ENCODE data around the gene SNX17. TPM values are rescaled to one million over a fixed set of nuclear protein-coding genes. Genes with fewer than 3 reads are reported as not detected.
"Not testable (repeated sequence)": the region's sequence is repeated elsewhere in the genome, so short reads cannot be mapped to it uniquely, and the experiment has no call there.

The SNX17 gene
- polyA plus RNA-seq, 3 donors: 86.6 to 338 (median 291) TPM

- Mint-ChIP-seq H3K27ac (no peak overlapping the region), H3K4me3 (no peak overlapping the region), H3K27me3 (ENCODE audit: low read depth in 3 of 3) (peaks cover 0 to 2% (median 2%) of the 10 kb centered on the region in 3 donors), H3K4me1 (no peaks in the 10 kb centered on the region), H3K9me3 (peaks cover 0 to 3% (median 0%) of the 10 kb centered on the region in 7 donors), H3K36me3 (no peaks in the 10 kb centered on the region)
- no peak overlapping the region for H3K4me2 ChIP-seq (replicated peaks; ENCODE audit: extremely low read depth, low read length, poor library complexity, severe bottlenecking)
- H4K20me1 ChIP-seq (ENCODE audit: insufficient read depth, low read length): no peaks in the 10 kb centered on the region
- no peak overlapping the region for H2AFZ ChIP-seq (ENCODE audit: insufficient read depth, low read depth, low read length, poor library complexity, severe bottlenecking)
- no peaks in the 10 kb centered on the region for H3K4me1 ChIP-seq (ENCODE audit: control insufficient read depth in 1 of 2, insufficient read depth in 2 of 2, low read length in 2 of 2)
- H3K4me3 ChIP-seq (replicated peaks in 1 of 3; ENCODE audit: low read depth in 2 of 3, low read length in 3 of 3): no peak overlapping the region
- WGBS (ENCODE audit: insufficient coverage): 90% methylated on average over 2 of the region's 4 CpGs
- H3K27ac ChIP-seq (ENCODE audit: low read depth in 1 of 2, low read length in 2 of 2): no peak overlapping the region
- no peaks in the 10 kb centered on the region for H3K9me3 ChIP-seq (replicated peaks in 1 of 2; ENCODE audit: control insufficient read depth in 1 of 2, insufficient read depth in 1 of 2, low read length in 2 of 2)
- DNase-seq: no peak
- H3K9ac ChIP-seq (ENCODE audit: insufficient read depth, low read length, poor library complexity, severe bottlenecking): no peak overlapping the region
- TF ChIP-seq CTCF (IDR thresholded peaks at IDR 0.05): no peak
- no peaks in the 10 kb centered on the region for H3K79me2 ChIP-seq (ENCODE audit: insufficient read depth, low read length)
- intact Hi-C loops (cut with micrococcal nuclease): loop anchor here (10.0 kb wide), 1 partner anchor 163 kb away; the partner anchor contains the start of gene ZNF512 (in 2 of the 2)
- no peaks in the 10 kb centered on the region for H3K27me3 ChIP-seq (ENCODE audit: control insufficient read depth in 2 of 2, insufficient read depth in 2 of 2, low read length in 2 of 2)
- H3K36me3 ChIP-seq (replicated peaks in 1 of 2; ENCODE audit: control insufficient read depth in 1 of 2, insufficient read depth in 2 of 2, low read length in 2 of 2): no peaks in the 10 kb centered on the region
Observed at GRCh38 chr2:27421660-27422250, 51.3 kb downstream of the SNX17 start.

GRCh38 chr2:27422958-27423357, 52.5 kb downstream of the SNX17 start:
- TF ChIP-seq CTCF (IDR thresholded peaks at IDR 0.05): no peak
- H3K4me2 ChIP-seq (replicated peaks; ENCODE audit: extremely low read depth, low read length, poor library complexity, severe bottlenecking): no peak overlapping the region
- no peaks in the 10 kb centered on the region for H3K79me2 ChIP-seq (ENCODE audit: insufficient read depth, low read length)
- H4K20me1 ChIP-seq (ENCODE audit: insufficient read depth, low read length): no peaks in the 10 kb centered on the region
- no peak overlapping the region for H2AFZ ChIP-seq (ENCODE audit: insufficient read depth, low read depth, low read length, poor library complexity, severe bottlenecking)
- intact Hi-C loops (cut with micrococcal nuclease): loop anchor here (10.0 kb wide), 1 partner anchor 162 kb away; the partner anchor contains the start of gene ZNF512 (in 2 of the 2)
- peaks cover 3 to 7% of the 10 kb centered on the region in 2 donors for H3K4me1 ChIP-seq (ENCODE audit: control insufficient read depth in 1 of 2, insufficient read depth in 2 of 2, low read length in 2 of 2)
- no peaks in the 10 kb centered on the region for H3K27me3 ChIP-seq (ENCODE audit: control insufficient read depth in 2 of 2, insufficient read depth in 2 of 2, low read length in 2 of 2)
- DNase-seq: no peak
- peaks cover 6% of the 10 kb centered on the region for H3K4me1 Mint-ChIP-seq
- no peaks in the 10 kb centered on the region for H3K9me3 ChIP-seq (replicated peaks in 1 of 2; ENCODE audit: control insufficient read depth in 1 of 2, insufficient read depth in 1 of 2, low read length in 2 of 2)
- H3K27me3 Mint-ChIP-seq (ENCODE audit: low read depth in 3 of 3): peaks cover 0 to 2% (median 2%) of the 10 kb centered on the region in 3 donors
- H3K4me3 Mint-ChIP-seq: no peak overlapping the region
- no peak overlapping the region for H3K27ac Mint-ChIP-seq
- H3K4me3 ChIP-seq (replicated peaks in 1 of 3; ENCODE audit: low read depth in 2 of 3, low read length in 3 of 3): no peak overlapping the region
- H3K36me3 Mint-ChIP-seq: no peaks in the 10 kb centered on the region
- no peak overlapping the region for H3K9ac ChIP-seq (ENCODE audit: insufficient read depth, low read length, poor library complexity, severe bottlenecking)
- H3K36me3 ChIP-seq (replicated peaks in 1 of 2; ENCODE audit: control insufficient read depth in 1 of 2, insufficient read depth in 2 of 2, low read length in 2 of 2): no peaks in the 10 kb centered on the region
- no peak overlapping the region for H3K27ac ChIP-seq (ENCODE audit: low read depth in 1 of 2, low read length in 2 of 2)
- peaks cover 0 to 4% (median 0%) of the 10 kb centered on the region in 7 donors for H3K9me3 Mint-ChIP-seq
- 94% methylated on average over 2 of the region's 3 CpGs for WGBS (ENCODE audit: insufficient coverage)

GRCh38 chr2:27425039-27425438, 54.6 kb downstream of the SNX17 start:
- H3K4me3 ChIP-seq (replicated peaks in 1 of 3; ENCODE audit: low read depth in 2 of 3, low read length in 3 of 3); H3K27ac Mint-ChIP-seq; H3K27me3 Mint-ChIP-seq (ENCODE audit: low read depth in 3 of 3); H3K9me3 ChIP-seq (replicated peaks in 1 of 2; ENCODE audit: control insufficient read depth in 1 of 2, insufficient read depth in 1 of 2, low read length in 2 of 2); H3K9ac ChIP-seq (ENCODE audit: insufficient read depth, low read length, poor library complexity, severe bottlenecking); H3K36me3 ChIP-seq (replicated peaks in 1 of 2; ENCODE audit: control insufficient read depth in 1 of 2, insufficient read depth in 2 of 2, low read length in 2 of 2); H3K27ac ChIP-seq (ENCODE audit: low read depth in 1 of 2, low read length in 2 of 2); H2AFZ ChIP-seq (ENCODE audit: insufficient read depth, low read depth, low read length, poor library complexity, severe bottlenecking); H3K4me3 Mint-ChIP-seq; H3K9me3 Mint-ChIP-seq; DNase-seq; H3K4me2 ChIP-seq (replicated peaks; ENCODE audit: extremely low read depth, low read length, poor library complexity, severe bottlenecking); H3K36me3 Mint-ChIP-seq; H3K27me3 ChIP-seq (ENCODE audit: control insufficient read depth in 2 of 2, insufficient read depth in 2 of 2, low read length in 2 of 2): not testable (repeated sequence)
- Histone ChIP-seq H3K4me1 (ENCODE audit: control insufficient read depth in 1 of 2, insufficient read depth in 2 of 2, low read length in 2 of 2) (peaks cover 13 to 19% of the 10 kb centered on the region in 2 donors), H3K79me2 (ENCODE audit: insufficient read depth, low read length) (peaks cover 14% of the 10 kb centered on the region), H4K20me1 (ENCODE audit: insufficient read depth, low read length) (peaks cover 11% of the 10 kb centered on the region)
- intact Hi-C loops (cut with micrococcal nuclease): loop anchor here (5.0 to 10.0 kb wide), 3 partner anchors 53 to 213 kb away; partner anchors contain the start of genes EIF2B4 (in 2 of the 2), SNX17 (in 2 of the 2), ZNF512 (in 2 of the 2) and ATRAID (in 1 of the 2)
- 95% methylated on average over 3 of the region's 10 CpGs for WGBS (ENCODE audit: insufficient coverage)
- H3K4me1 Mint-ChIP-seq: peaks cover 17% of the 10 kb centered on the region
